Neural progenitor cell (in vitro differentiated cells): ENCODE measurements around the gene TTC23L.

Experiments used
- EZH2phosphoT487 ChIP-seq: fragments of 200-600 bp; sonication (generic); IDR thresholded peaks from 2 replicates; pipeline ENCODE4 v1.6.1; 2017; ENCODE audit warnings: antibody characterized with exemption
- TF ChIP-seq, protein P1 (sequence below): fragments of 200-600 bp; sonication (generic); IDR thresholded peaks from 2 replicates; pipeline ENCODE4 v1.5.1; 2017; ENCODE audit warnings: antibody characterized with exemption, mild to moderate bottlenecking

DNA sequence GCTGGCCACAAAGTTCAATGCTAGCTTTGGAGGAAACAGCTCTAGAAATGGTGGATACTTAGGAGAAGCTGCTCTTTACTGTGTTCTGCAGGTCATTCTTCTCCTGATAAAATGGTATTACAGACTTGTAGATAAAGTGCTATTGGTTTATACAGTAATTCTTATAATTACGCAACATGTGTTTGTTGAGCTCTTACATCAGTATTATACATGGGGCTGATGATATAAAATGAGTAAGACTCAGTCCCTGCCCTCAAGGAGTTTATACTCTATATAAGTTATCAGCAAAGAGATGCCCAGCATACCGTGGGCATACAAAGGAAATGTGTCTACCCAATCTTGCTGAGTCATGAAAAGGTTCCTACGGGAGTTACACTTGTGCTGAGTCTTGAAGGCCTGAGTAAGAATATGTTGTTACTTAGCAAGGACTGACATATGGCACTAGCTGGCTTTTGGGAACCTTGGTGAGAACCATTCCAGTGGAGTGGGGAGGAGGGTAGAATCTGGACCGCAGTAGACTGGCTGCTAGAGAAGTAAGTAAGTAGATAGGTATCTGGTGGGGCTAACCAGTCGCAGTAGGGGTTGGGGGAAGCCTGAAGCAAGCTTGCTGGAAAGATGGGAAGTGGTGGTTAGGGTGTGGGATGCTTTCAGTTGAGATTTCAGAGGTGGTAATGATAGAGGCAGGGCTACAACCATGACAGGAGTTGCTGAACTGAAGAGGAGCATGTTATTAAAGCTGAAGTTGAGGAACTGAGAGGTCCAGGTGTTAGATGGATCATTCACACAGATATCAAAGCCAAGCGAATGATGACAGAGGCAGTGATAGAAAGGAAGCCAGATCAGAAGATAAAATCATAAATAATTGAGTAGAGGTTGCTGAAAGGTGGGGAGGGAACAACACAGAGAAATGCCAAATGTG is 11.1 kb upstream of the TTC23L start:
- TF ChIP-seq, protein P1, sequence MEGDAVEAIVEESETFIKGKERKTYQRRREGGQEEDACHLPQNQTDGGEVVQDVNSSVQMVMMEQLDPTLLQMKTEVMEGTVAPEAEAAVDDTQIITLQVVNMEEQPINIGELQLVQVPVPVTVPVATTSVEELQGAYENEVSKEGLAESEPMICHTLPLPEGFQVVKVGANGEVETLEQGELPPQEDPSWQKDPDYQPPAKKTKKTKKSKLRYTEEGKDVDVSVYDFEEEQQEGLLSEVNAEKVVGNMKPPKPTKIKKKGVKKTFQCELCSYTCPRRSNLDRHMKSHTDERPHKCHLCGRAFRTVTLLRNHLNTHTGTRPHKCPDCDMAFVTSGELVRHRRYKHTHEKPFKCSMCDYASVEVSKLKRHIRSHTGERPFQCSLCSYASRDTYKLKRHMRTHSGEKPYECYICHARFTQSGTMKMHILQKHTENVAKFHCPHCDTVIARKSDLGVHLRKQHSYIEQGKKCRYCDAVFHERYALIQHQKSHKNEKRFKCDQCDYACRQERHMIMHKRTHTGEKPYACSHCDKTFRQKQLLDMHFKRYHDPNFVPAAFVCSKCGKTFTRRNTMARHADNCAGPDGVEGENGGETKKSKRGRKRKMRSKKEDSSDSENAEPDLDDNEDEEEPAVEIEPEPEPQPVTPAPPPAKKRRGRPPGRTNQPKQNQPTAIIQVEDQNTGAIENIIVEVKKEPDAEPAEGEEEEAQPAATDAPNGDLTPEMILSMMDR: no peak
- TF ChIP-seq EZH2phosphoT487: no peak
